HUES64 (cell line): ENCODE results near the gene SACS.
"Not testable (repeated sequence)": the region's sequence is repeated elsewhere in the genome, so short reads cannot be mapped to it uniquely, and the experiment has no call there.

ENCODE experiments used
- H3K27ac ChIP-seq: 2 replicates; pipeline ENCODE4 v1.7.0; 2013; ENCODE audit warnings: low read depth, low read length, inconsistent platforms
- H3K27me3 ChIP-seq: 2 replicates; pipeline ENCODE4 v1.6.1; 2013; ENCODE audit warnings: mild to moderate bottlenecking, low read length; ENCODE audit not compliant: insufficient read depth
- H3K36me3 ChIP-seq: 2 replicates; pipeline ENCODE4 v1.6.1; 2013; ENCODE audit warnings: mild to moderate bottlenecking, low read length; ENCODE audit not compliant: insufficient read depth
- H3K4me1 ChIP-seq: 2 replicates; pipeline ENCODE4 v1.6.1; 2013; ENCODE audit warnings: mild to moderate bottlenecking, low read length, moderate library complexity; ENCODE audit not compliant: insufficient read depth
- H3K4me3 ChIP-seq: 2 replicates; pipeline ENCODE4 v1.5.1; 2013; ENCODE audit warnings: mild to moderate bottlenecking, low read length, moderate library complexity
- H3K9ac ChIP-seq: 2 replicates; pipeline ENCODE4 v1.6.1; 2013; ENCODE audit warnings: mild to moderate bottlenecking, low read depth, low read length
- H3K9me3 ChIP-seq: 2 replicates; pipeline ENCODE4 v1.6.1; 2013; ENCODE audit warnings: low read depth, low read length; ENCODE audit not compliant: insufficient read depth
- WGBS: fragments of 150-250, 120-280 bp; methylation state at CpG from one replicate; pipeline ENCODE4 v1.1.7; 2013; ENCODE audit warnings: missing lambda C conversion rate; 5-methylcytosine and 5-hydroxymethylcytosine counted together

SACS gene

GRCh38 chr13:23323946-23324709 lies 109.4 kb downstream of the SACS start:
- no peaks in the 10 kb centered on the region for H3K9me3 ChIP-seq
- no peak overlapping the region for H3K4me3 ChIP-seq
- H3K4me1 ChIP-seq: peaks cover 10% of the 10 kb centered on the region; the same call in 1 of the 2 replicates
- 0 out of 2 replicates have a peak overlapping the region, but pooled peaks have one; percentile 5 for H3K27ac ChIP-seq
- H3K36me3 ChIP-seq: no peaks in the 10 kb centered on the region
- H3K27me3 ChIP-seq: no peaks in the 10 kb centered on the region
- no peak overlapping the region for H3K9ac ChIP-seq
- WGBS: 81% methylated on average over 17 of the region's 17 CpGs

DNA sequence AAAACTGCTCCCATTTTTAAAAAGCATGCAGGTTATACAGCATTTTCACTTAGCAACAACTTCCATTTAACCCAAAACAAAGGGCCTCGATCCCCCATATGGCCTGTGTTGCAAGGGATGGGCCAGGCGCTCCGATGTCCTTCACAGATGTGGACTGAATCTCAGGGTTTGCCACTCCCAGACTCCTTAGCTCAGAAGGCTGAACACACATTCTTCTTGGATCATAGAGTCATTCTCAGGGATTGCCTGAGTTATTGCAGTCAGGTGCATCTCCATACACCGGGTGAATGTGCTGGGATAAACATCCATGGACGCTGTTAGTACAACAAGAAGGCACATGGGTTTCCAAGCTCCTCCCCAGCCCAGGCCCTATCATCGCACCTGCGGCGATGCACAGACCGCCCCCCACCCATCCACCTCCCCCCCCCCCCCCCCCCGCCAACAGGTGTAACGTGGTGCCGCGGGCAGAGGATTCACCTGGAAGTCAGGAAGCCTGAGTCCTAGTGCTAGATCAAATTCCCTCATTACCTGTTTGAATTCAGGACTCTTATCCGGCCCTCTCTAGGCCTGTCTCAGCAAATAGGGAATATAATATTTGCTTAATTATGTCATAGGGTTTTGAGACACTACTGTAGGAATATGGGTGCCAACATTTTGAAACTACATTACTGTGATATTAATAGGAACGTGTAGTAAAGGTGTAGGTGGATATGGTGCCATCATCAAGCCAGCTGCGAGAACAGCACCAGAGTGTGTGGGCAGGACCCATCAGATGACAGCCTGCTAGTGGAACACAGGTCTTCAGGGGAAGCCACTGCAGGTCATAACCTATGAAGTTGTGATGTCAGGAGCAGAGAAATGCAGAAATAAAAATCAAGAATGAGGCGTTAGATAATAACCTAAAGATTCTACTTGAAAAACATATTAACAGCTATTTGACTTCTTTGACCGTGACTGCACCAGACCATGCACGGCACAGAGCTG lies 110.9 kb downstream of the SACS start:
- no peak overlapping the region for H3K9ac ChIP-seq
- no peaks in the 10 kb centered on the region for H3K27me3 ChIP-seq
- no peak overlapping the region for H3K27ac ChIP-seq
- no peak overlapping the region for H3K4me3 ChIP-seq
- WGBS: 91% methylated on average over 14 of the region's 19 CpGs
- no peaks in the 10 kb centered on the region for H3K9me3 ChIP-seq
- H3K36me3 ChIP-seq: no peaks in the 10 kb centered on the region
- peaks cover 10% of the 10 kb centered on the region; the same call in 1 of the 2 replicates for H3K4me1 ChIP-seq

DNA sequence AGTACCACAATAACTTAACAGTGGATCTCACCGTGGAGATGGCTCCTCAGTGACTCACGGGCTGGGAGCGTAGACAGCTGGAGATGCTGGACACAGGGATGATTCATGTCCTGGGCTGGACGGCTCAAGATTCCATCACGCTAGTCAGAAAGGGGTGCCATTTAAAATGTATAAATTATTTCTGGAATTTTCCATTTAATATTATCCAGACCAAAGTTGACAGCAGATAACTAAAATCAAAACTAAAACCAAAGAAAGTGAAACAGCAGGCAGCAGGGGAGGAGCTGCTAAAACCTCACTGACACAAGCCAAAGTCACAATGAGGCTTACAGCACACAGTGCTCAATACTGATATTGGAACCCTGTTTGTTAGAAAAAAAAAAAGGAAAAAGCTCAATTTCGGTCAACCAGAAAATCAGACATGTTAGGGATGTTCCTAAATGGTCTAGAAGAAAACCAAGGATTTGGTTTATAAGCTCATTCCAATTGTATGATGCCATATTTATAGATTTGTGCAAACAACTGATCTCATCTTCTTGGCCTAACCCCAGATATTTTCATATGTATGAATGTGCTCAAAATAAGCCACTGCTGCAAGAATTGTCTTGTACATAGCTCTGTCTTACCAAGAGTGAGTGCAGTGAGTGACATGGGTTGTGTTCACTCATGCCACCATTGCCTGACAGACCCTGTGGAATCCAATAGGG lies 111.8 kb downstream of the SACS start:
- no peak overlapping the region for H3K27ac ChIP-seq
- 89% methylated on average over 6 of the region's 6 CpGs for WGBS
- H3K9ac ChIP-seq: no peak overlapping the region
- H3K27me3 ChIP-seq: no peaks in the 10 kb centered on the region
- no peaks in the 10 kb centered on the region for H3K9me3 ChIP-seq
- no peak overlapping the region for H3K4me3 ChIP-seq
- no peaks in the 10 kb centered on the region for H3K36me3 ChIP-seq
- peaks cover 10% of the 10 kb centered on the region; the same call in 1 of the 2 replicates for H3K4me1 ChIP-seq

GRCh38 chr13:23320926-23321534 lies 112.5 kb downstream of the SACS start:
- Histone ChIP-seq H3K27ac (no peak overlapping the region), H3K9me3 (no peaks in the 10 kb centered on the region), H3K9ac (no peak overlapping the region), H3K27me3 (no peaks in the 10 kb centered on the region), H3K36me3 (no peaks in the 10 kb centered on the region), H3K4me3 (no peak overlapping the region), H3K4me1 (peaks cover 10% of the 10 kb centered on the region; the same call in 1 of the 2 replicates)
- WGBS: 89% methylated on average over 3 of the region's 4 CpGs

DNA sequence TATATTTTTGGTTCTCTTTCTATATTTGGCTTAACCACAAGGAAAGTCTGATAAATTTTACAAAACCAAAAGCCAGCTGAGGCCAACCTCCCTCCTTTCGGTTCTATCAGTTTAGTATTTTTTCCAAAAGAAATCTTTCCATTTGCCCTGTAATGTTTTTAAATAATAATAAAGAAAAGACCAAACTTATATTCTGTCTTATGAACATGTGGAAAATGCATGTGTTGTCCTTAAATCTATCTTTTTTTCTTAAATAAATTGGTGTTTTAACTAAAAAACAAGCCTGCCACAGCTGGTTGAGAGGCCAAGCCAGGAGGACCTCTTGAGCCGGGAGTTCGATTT lies 113.6 kb downstream of the SACS start:
- Histone ChIP-seq H3K4me1 (peaks cover 10% of the 10 kb centered on the region; the same call in 1 of the 2 replicates), H3K36me3 (no peaks in the 10 kb centered on the region), H3K9ac (no peak overlapping the region), H3K27me3 (no peaks in the 10 kb centered on the region), H3K4me3 (no peak overlapping the region), H3K9me3 (no peaks in the 10 kb centered on the region), H3K27ac (no peak overlapping the region)
- WGBS: 95% methylated on average over 3 of the region's 3 CpGs

GRCh38 chr13:23314837-23315236 lies 118.7 kb downstream of the SACS start:
- 83% methylated on average over 6 of the region's 6 CpGs for WGBS

DNA sequence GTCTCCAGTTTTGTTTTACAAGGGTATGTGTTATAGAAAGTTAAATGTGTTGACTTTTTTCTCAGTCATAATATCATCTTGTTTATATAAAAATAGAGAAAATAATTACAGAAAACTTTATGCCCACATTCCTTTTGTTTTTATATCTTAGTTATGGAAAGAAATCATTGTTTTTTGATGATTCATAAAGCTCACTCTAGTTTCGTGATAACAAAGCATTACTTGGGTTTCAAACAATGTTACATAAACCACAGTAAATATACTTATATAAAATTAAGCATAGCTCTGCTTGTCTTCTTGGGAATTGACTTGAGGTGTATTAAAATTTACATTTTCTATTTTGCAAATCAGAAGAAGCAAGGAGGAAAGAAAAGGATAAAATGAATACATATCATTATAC lies 140.9 kb downstream of the SACS start:
- Histone ChIP-seq H3K9ac (no peak overlapping the region), H3K27me3 (no peaks in the 10 kb centered on the region), H3K4me3 (no peak overlapping the region), H3K36me3 (no peaks in the 10 kb centered on the region), H3K9me3 (no peaks in the 10 kb centered on the region), H3K27ac (no peak overlapping the region), H3K4me1 (no peaks in the 10 kb centered on the region)
- no CpG with 5 or more reads among the region's 1 CpG for WGBS

More at GRCh38 chr13:23314837-23315236, 118.7 kb downstream of the SACS start:
- not testable (repeated sequence) for H3K9me3 ChIP-seq, H3K27me3 ChIP-seq, H3K27ac ChIP-seq, H3K36me3 ChIP-seq, H3K9ac ChIP-seq, H3K4me1 ChIP-seq, H3K4me3 ChIP-seq

- Histone ChIP-seq H3K4me1 (no peaks in the 10 kb centered on the region), H3K9ac (no peak overlapping the region), H3K4me3 (no peak overlapping the region), H3K27ac (no peak overlapping the region), H3K36me3 (no peaks in the 10 kb centered on the region), H3K27me3 (no peaks in the 10 kb centered on the region), H3K9me3 (no peaks in the 10 kb centered on the region)
- 94% methylated on average over 5 of the region's 5 CpGs for WGBS
These were observed 143.6 kb downstream of the SACS start for GRCh38 chr13:23289917-23290357.

DNA sequence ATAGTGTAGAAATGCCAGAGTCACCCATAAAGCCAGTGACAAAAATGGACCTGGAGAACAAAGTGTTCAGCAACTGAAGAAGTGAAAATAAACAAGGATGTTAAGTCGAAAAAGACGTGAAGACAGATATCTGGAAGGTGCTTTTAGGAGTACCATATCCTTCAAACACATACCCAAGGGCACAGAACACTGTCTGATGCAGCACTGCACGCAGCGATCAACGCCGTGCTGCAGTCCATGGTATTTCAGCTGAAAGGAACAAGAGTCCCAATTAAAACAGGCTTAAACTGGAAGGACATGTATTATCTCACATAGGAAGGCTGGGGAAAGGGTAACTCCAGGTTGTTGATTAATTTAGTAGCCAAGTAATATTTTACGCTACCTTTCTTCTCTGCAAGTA lies 144.5 kb downstream of the SACS start:
- WGBS: 87% methylated on average over 7 of the region's 7 CpGs

GRCh38 chr13:23288564-23288963 lies 144.9 kb downstream of the SACS start:
- Histone ChIP-seq H3K9ac (no peak overlapping the region), H3K27me3 (no peaks in the 10 kb centered on the region), H3K4me3 (no peak overlapping the region), H3K27ac (no peak overlapping the region), H3K4me1 (no peaks in the 10 kb centered on the region), H3K9me3 (no peaks in the 10 kb centered on the region), H3K36me3 (no peaks in the 10 kb centered on the region)
- WGBS: 92% methylated on average over 1 of the region's 1 CpG

More for the DNA sequence above, 144.5 kb downstream of the SACS start:
- no peaks in the 10 kb centered on the region for H3K9me3 ChIP-seq
- no peaks in the 10 kb centered on the region for H3K36me3 ChIP-seq
- H3K9ac ChIP-seq: no peak overlapping the region
- H3K4me1 ChIP-seq: no peaks in the 10 kb centered on the region
- no peak overlapping the region for H3K27ac ChIP-seq
- H3K4me3 ChIP-seq: no peak overlapping the region
- H3K27me3 ChIP-seq: no peaks in the 10 kb centered on the region
